Hippocampal formation (tissue), 2 donors: Measurements from ENCODE around the gene NCKIPSD.

ENCODE experiments used
- DNase-seq, 2 donors: peaks; one replicate each; lab custom pipeline; 2025; lab: John Stamatoyannopoulos, UW

Gene NCKIPSD

GRCh38 chr3:48647714-48648113 lies 38.0 kb downstream of the NCKIPSD start:
- no peak for DNase-seq

DNA sequence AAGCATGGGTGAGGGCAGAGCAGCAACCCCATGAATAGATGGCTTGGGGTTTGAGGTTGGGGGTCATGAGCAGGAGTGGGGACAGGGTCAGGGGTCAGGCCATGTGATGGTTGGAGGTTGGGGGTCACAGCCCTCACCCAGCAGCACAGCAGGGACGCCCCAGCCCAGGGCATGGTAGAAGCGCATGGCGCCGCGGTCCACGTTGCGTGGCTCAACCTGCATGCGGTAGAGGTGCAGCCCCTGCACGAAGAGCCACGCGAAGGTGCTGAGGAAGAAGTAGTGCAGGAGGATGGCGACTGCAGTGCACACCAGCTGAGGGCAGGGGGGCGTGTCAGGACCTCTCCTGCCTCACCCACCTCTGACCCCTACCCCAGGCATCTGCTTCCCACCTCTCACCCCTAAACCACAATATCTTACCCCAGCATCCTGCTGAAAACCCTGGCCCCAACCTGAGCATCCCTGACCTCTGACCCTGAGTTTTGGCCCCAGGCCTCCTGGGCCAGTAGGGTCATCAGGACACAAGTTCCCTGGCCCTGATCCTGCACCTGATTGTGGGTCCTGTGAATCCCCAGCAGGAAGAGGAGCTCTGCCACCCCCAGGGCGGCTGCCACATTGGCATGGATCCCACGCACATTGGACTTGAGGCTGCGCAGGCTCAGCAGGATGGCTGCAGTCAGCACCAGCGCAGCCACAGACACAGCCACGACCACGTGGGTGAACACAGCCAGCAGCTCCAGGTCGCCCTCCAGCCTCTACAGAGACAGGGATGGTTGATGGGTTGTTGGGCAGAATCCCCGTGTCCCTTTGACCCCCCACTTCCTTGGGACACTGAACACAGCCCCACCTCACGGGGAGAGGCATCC lies 40.6 kb downstream of the NCKIPSD start:
- DNase-seq = no peak

- no peak for DNase-seq
These were observed 43.1 kb downstream of the NCKIPSD start for GRCh38 chr3:48642605-48643004.

GRCh38 chr3:48641396-48641795 lies 44.3 kb downstream of the NCKIPSD start:
- DNase-seq = no peak

- no peak for DNase-seq
These were observed 45.6 kb downstream of the NCKIPSD start for GRCh38 chr3:48639944-48640606.

- no peak for DNase-seq
These were observed 48.4 kb downstream of the NCKIPSD start for GRCh38 chr3:48637305-48637704.

DNA sequence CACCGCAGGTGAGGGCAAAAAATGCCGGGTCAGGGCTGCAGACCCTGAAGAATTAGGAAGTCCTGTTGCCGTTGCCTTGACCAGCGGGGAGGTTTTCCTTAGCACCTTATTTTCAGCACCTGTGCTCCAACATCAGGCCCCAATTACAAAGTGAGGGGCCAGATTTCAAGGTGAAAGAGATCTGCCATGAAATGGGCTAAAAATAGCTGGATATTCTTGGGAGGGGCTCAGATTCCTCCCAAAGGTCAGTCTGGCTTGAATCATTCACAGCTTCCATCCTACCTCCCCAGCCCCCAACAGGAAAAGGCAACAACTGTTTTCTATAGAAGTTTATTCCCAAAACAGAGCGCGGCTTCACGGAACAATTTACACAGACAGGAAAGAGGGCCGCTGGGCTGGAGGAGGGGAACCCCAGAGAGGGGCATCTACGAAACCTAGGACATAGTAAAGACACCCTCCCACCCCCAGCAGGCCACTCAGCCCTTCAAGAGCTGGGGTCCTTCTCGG lies 49.5 kb downstream of the NCKIPSD start:
- no peak for DNase-seq

DNA sequence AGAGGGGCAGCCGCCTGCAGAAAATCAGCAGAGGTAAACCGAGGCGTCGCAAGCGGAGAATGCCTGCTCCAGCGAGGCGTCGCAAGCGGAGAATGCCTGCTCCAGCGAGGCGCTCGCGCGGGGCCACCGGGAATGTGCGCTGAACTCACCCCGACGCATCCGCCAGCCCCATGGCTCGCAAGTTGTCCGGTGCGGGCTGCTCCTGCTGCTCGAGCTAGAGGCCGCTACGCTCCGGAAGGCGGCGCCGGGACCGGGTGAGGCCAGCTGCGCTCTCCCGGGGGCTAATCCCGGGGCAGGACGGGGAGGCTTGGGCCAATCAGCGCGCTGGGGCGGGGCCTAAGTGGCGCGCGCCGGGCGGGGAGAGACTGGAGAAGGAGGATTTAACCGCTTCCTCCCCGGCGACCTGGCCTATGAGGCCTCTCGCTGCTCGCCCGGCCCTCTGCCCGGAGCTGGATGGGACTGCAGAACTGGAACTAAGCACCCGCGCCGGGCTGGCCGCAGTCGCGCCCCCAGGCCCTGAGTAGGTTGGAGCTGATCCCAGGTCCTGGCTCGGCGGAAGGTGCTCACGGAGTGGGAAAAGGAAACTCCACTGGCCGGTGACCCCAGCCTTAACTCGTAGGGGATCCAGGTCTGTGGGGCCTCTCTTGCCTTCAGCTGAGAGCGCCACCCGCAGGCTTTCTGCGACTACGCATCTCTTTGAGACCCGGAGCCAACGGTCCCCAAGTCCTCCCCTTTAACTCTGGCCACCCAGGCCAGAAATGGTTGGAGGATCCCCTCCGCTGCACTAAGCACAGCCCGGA lies 50.3 kb downstream of the NCKIPSD start, which contains the start of gene SLC26A6:
TSS of gene SLC26A6 (minus strand) at position 240 of the 800 bp plus-strand sequence. CDS start at position 172, 68 bp downstream.
- DNase-seq = peak; percentile 95 to 97

- DNase-seq = no peak
These were observed 51.0 kb downstream of the NCKIPSD start for GRCh38 chr3:48634661-48635221.

DNA sequence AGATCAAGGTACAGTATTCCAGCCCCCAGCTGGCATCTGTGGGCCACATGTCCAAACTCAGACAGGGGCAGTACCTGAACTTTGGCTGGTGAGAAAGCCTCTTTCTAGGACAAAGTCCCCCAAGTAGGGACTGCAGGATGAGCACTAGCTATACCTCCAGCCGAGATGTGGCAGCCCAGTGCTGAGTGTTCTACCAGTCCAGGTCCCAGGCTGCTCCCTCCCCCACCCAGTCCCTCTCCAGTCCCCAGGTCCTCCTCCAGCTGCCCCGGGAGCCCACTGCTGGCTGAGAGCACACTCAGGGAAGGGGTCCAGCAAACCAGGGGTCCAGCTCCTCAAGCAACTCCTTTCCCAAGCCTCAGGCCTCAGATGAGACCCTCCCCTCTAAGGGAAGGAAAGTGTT lies 52.0 kb downstream of the NCKIPSD start:
- DNase-seq = no peak

DNA sequence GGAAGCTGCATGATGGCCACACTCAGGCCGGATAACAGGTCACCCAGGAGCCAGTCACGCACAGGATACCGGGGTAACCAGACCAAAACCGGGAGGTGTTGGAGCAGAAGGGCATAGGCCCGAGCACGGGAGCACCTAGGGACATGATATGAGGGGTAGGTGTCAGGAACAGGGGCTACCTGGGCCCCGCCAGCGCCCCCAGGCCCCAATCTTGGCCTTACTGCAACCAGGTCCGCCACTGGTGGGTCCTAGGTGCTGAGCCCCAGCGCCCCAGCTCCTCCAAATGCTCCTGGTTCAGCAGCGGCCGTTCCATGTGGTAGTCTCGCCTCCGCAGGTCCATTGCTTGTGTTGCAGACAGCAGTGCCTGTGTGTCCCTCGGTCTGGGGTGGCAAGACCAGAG lies 52.5 kb downstream of the NCKIPSD start:
- DNase-seq = no peak

- DNase-seq = no peak
These were observed 53.9 kb downstream of the NCKIPSD start for GRCh38 chr3:48631516-48632448.

DNA sequence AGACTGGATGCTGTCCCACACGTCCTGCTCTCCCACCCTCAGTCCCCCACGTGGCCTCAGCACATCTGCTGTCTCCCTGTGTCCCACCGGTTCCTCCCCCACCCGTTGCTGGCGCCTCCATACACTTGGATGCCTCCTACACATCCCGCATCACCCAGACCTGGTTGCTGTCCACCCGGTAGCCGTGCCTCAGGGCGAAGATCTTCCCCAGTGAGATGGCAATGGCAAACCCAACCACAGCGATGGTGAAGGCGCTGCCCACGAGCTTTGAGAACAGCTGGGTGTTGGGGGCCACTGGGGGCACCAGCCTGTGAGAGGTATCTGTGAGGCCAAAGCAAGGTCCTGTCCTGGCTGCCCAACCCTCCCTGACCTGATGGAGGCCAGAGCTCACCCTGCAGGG lies 54.9 kb downstream of the NCKIPSD start:
- no peak for DNase-seq

- DNase-seq = no peak
These were observed 55.3 kb downstream of the NCKIPSD start for GRCh38 chr3:48630407-48630806.

- no peak for DNase-seq
These were observed 55.8 kb downstream of the NCKIPSD start for GRCh38 chr3:48629894-48630293.

DNA sequence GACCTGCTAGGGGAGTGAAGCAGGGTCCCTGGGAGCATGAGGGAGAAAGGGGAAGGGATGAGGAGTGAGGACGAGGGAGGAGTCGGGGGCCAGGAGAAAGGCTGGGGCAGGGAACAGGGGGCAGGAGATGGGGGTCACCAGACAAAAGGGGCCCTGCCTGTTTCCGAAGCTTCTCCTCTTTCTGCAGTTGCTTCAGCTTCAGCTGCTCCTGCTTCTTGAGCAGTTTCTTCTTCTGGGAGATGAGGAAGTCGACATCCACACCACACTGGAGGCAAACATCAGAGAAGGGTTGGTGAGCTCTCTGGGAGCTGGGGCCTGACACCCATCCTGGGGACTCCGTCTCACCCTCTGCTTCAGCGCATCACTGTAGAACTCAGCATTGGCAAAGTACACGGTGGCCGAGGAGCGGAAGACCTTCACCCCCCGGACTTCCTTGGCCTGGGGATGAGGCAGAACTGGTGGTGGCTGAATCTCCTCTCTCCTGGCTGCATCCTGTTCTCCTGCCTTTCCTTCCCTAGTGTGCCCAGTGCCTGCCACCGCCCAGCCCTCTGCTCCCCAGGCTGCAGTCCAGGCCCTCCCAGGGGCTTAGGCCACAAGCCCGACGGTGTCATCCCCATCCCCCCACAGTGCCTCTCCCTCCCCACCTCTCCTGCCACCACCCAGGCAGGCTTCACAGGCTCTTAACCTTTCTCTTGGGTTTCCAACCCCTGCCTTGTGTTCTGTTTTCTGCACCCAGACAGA lies 57.3 kb downstream of the NCKIPSD start:
- no peak for DNase-seq

- DNase-seq = no peak
These were observed 60.1 kb downstream of the NCKIPSD start for GRCh38 chr3:48625600-48625999.

GRCh38 chr3:48624767-48625166 lies 60.9 kb downstream of the NCKIPSD start:
- no peak for DNase-seq

DNA sequence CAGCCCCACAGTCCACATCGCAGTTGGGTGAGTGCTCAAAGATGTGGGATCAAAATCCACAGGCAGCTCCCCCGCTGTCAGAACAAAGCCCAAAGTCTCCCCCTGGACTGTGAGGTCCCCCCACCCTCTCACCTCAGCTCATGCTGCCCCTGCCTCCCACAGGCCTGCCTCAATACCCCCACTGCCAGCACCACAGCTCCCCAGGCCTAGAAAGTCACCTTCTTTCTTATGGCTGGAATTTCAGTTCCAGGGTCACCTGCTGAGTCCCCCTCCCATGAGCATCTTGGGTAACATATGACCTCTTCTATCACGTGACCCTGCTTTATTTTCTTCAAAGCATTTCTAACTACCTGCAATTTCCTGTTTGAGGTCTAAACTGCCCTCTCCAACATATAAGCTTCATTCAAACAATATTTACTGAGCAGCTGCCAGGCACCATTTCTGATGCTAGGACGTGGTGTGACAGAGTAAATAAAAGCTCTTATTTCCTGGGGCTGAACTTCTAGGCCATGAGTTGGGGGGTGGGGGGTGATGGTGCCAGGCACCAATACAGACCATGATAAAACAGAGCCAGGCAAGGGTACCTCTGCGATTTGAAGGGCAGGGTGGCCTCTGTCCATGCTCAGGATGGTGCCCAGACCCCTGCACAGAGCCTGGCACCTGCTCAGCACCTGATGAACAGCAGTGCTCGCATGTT lies 61.7 kb downstream of the NCKIPSD start:
- no peak for DNase-seq
